Lower leg skin (tissue), 4 donors: Measurements from ENCODE around the gene PKDCC. TPM values are rescaled to one million over a fixed set of nuclear protein-coding genes. Genes with fewer than 3 reads are reported as not detected.

Source experiments
- DNase-seq, 2 donors: peaks; one replicate each; pipeline ENCODE4 v3.0.0-alpha.2; 2019; ENCODE audit warnings: low spot score in 2 of 2
- H3K4me3 ChIP-seq: fragments of 200-600 bp; sonication (generic); 2 replicates; pipeline ENCODE4 v1.5.1; 2017; ENCODE audit warnings: mild to moderate bottlenecking, low read depth; ENCODE audit not compliant: poor library complexity, severe bottlenecking
- CTCF ChIP-seq, 3 donors: fragments of 450-650 bp; IDR thresholded peaks; one replicate each; pipeline ENCODE4 v1.5.1; 2016; ENCODE audit warnings: antibody characterized with exemption in 3 of 3, mild to moderate bottlenecking in 3 of 3, moderate library complexity in 2 of 3
- POLR2A ChIP-seq, 2 donors: fragments of 450-650 bp; IDR thresholded peaks; one replicate each; pipeline ENCODE4 v1.6.1; 2016 to 2017; ENCODE audit warnings: antibody characterized with exemption in 2 of 2, mild to moderate bottlenecking in 1 of 2, moderate library complexity in 1 of 2
- WGBS, 2 donors: methylation state at CpG; one replicate each; pipeline ENCODE4 v1.1.5; 2018; 5-methylcytosine and 5-hydroxymethylcytosine counted together
- intact Hi-C: fragments of 100-400 bp; cut with DNase I; formaldehyde crosslinking; loops from one replicate; pipeline ENCODE4 v1.15.0; 2023; ENCODE audit warnings: low total_unique reads
- total RNA-seq, 4 donors: library from RNA; depleted of rRNA; stranded (reverse); fragments of >200 nt; gene quantifications; one replicate each; pipeline ENCODE4 v1.1.0, GENCODE V29; 2016

PKDCC gene
- total RNA-seq, 4 donors from 2014 or later, result 4.0 to 13.3 (median 6.2) TPM

- intact Hi-C loops, result no loop called here
- H3K4me3 ChIP-seq, result no peak overlapping the region
- no peak for TF ChIP-seq POLR2A (IDR thresholded peaks at IDR 0.05)
- TF ChIP-seq CTCF (IDR thresholded peaks at IDR 0.05), result peak in 1 of 3 donors; percentile 39
- 17 to 18% methylated on average over 6 of the region's 6 CpGs for WGBS, 2 donors
- peak in 1 of 2 donors; percentile 65 for DNase-seq
Measured at GRCh38 chr2:42086500-42086953, 38.7 kb downstream of the PKDCC start.

- DNase-seq, result no peak
- intact Hi-C loops, result loop anchor here (1.0 kb wide), 1 partner anchor 218 kb away; no protein-coding TSS in a partner anchor
- TF ChIP-seq CTCF (IDR thresholded peaks at IDR 0.05) (no peak), POLR2A (IDR thresholded peaks at IDR 0.05) (no peak)
- no peak overlapping the region for H3K4me3 ChIP-seq
- WGBS, 2 donors, result 92% methylated on average over 3 of the region's 3 CpGs
Measured at GRCh38 chr2:42087137-42087856, 39.5 kb downstream of the PKDCC start.

- no peak for DNase-seq
- 71 to 81% methylated on average over 2 of the region's 2 CpGs for WGBS, 2 donors
- no peak for TF ChIP-seq POLR2A (IDR thresholded peaks at IDR 0.05)
- TF ChIP-seq CTCF (IDR thresholded peaks at IDR 0.05), result no peak
- intact Hi-C loops, result loop anchor here (1.0 kb wide), 1 partner anchor 219 kb away; no protein-coding TSS in a partner anchor
- no peak overlapping the region for H3K4me3 ChIP-seq
Measured at GRCh38 chr2:42087857-42088195, 40.0 kb downstream of the PKDCC start.

- peak in 1 of 2 donors; percentile 89 for DNase-seq
- H3K4me3 ChIP-seq, result no peak overlapping the region
- 65 to 85% methylated on average over 16 of the region's 16 CpGs for WGBS, 2 donors
- TF ChIP-seq CTCF (IDR thresholded peaks at IDR 0.05) (no peak), POLR2A (IDR thresholded peaks at IDR 0.05) (no peak)
- intact Hi-C loops, result no loop called here
Measured at GRCh38 chr2:42089340-42089925, 41.6 kb downstream of the PKDCC start.

- intact Hi-C loops, result loop anchor here (10.0 kb wide), 1 partner anchor 245 kb away; no protein-coding TSS in a partner anchor
- no peak overlapping the region for H3K4me3 ChIP-seq
- TF ChIP-seq CTCF (IDR thresholded peaks at IDR 0.05) (no peak), POLR2A (IDR thresholded peaks at IDR 0.05) (no peak)
- DNase-seq, result no peak
- WGBS, 2 donors, result 66 to 80% methylated on average over 5 of the region's 5 CpGs
Measured at GRCh38 chr2:42090216-42090615, 42.4 kb downstream of the PKDCC start.
